Suppressor macrophage treated with lipopolysaccharide for 1 hour (primary cell): ENCODE data around the gene TMCC3.
A peak's percentile ranks its signal among the peaks of the same experiment; 100 is the strongest.

Experiments
- DNase-seq, 3 donors: peaks; one replicate each; pipeline ENCODE4 v3.0.0-alpha.2; 2020 to 2022

Gene TMCC3

GRCh38 chr12:94673496-94673895, 23.1 kb upstream of the TMCC3 start:
- no peak for DNase-seq

- no peak for DNase-seq
Measured at GRCh38 chr12:94671917-94672316, 21.6 kb upstream of the TMCC3 start.

GRCh38 chr12:94670898-94671297, 20.5 kb upstream of the TMCC3 start:
- DNase-seq, result no peak

GRCh38 chr12:94670075-94670474, 19.7 kb upstream of the TMCC3 start:
- no peak for DNase-seq

GRCh38 chr12:94667031-94667540, 16.7 kb upstream of the TMCC3 start:
- no peak for DNase-seq

GRCh38 chr12:94666158-94666557, 15.8 kb upstream of the TMCC3 start:
- no peak for DNase-seq

GRCh38 chr12:94663702-94664101, 13.3 kb upstream of the TMCC3 start:
- peak in 1 of 3 donors; percentile 39 for DNase-seq

- peak in 1 of 3 donors; percentile 33 for DNase-seq
Measured at GRCh38 chr12:94663071-94663470, 12.7 kb upstream of the TMCC3 start.

- DNase-seq, result no peak
Measured at GRCh38 chr12:94660436-94660835, 10.1 kb upstream of the TMCC3 start.

GRCh38 chr12:94659346-94659930, 9.1 kb upstream of the TMCC3 start:
- no peak for DNase-seq

- no peak for DNase-seq
Measured at GRCh38 chr12:94658931-94659330, 8.6 kb upstream of the TMCC3 start.

- DNase-seq, result no peak
Measured at GRCh38 chr12:94656556-94656955, 6.2 kb upstream of the TMCC3 start.

GRCh38 chr12:94649349-94650142, 811 bp downstream of the TMCC3 start:
- DNase-seq, result peak; percentile 46 to 78 (median 56)

- DNase-seq, result no peak
Measured at GRCh38 chr12:94648578-94648977, 1.8 kb downstream of the TMCC3 start.

GRCh38 chr12:94644141-94644979, 6.0 kb downstream of the TMCC3 start:
- peak; percentile 79 to 94 (median 90) for DNase-seq

GRCh38 chr12:94643606-94644005, 6.8 kb downstream of the TMCC3 start:
- peak; percentile 56 to 64 (median 58) for DNase-seq

- DNase-seq, result no peak
Measured at GRCh38 chr12:94641283-94641682, 9.1 kb downstream of the TMCC3 start.

GRCh38 chr12:94640134-94640928, 10.0 kb downstream of the TMCC3 start:
- peak; percentile 89 to 97 (median 97) for DNase-seq

GRCh38 chr12:94638521-94638920, 11.8 kb downstream of the TMCC3 start:
- DNase-seq, result no peak

GRCh38 chr12:94637390-94638113, 12.8 kb downstream of the TMCC3 start:
- DNase-seq, result no peak

GRCh38 chr12:94636462-94637085, 13.8 kb downstream of the TMCC3 start:
- DNase-seq, result no peak
